Left forelimb (tissue), 1 donor: ENCODE measurements around the gene LIPN.

ENCODE experiments used
- DNase-seq: peaks from one replicate; pipeline ENCODE4 v3.0.0-alpha.2; 2018; ENCODE audit warnings: low spot score

The LIPN gene

GRCh38 chr10:88827671-88828070 lies 67.9 kb downstream of the LIPN start:
- DNase-seq, result no peak

GRCh38 chr10:88828310-88828709 lies 68.5 kb downstream of the LIPN start:
- DNase-seq, result no peak
